Measurements from ENCODE around the gene SFMBT1.

DNA sequence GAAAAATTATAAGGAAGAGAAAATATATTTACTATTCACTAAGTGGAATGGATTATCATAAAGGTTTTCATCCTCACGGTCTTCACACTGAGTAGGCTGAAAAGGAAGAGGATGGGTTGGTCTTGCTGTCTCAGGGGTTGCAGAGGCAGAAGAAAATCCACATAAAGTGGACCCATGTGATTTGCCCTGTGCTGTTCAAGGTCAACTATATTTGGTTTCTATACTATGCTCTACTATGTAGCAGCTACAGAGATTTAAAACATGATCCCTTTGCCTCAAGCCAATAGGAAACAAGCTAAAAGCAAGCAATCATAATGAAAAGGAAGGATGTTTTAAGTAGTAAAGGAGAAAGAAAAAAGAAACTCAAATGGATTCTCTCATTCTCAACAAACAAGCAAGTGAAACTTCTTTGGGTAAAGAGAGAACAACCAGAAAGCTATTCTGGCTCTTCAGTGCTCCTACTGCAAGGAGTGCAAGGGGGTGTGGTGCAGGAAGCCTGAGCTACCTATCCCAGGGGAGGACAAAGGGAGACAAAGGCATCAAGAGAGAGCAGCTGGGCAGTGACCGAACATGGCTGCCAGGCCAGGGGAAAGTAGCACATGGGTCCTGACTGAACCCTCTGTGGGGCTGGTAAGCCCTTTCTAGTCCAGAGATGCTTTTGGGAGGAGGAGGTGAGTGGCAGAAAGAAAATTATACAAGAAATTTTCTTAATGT, 35.9 kb downstream of the SFMBT1 start:
- TF ChIP-seq CTCF (conservative IDR thresholded peaks at IDR 0.05) (no peak), EZH2 (IDR thresholded peaks at IDR 0.05; ENCODE audit: low read depth) (no peak)

Data from PC-9 (cell line).